HepG2 (cell line): ENCODE results near the gene EFNA2. TPM values are rescaled to one million over a fixed set of nuclear protein-coding genes. Genes with fewer than 3 reads are reported as not detected.
A peak's percentile ranks its signal among the peaks of the same experiment; 100 is the strongest.

Experiments used
- ARNT2 ChIP-seq: sonication (generic); formaldehyde crosslinking; IDR thresholded peaks from 2 replicates; pipeline ENCODE4 v1.8.0; 2022; ENCODE audit warnings: mild to moderate bottlenecking, low read depth, missing genetic modification reagents, moderate library complexity
- BRD4 ChIP-seq: sonication (generic); formaldehyde crosslinking; IDR thresholded peaks from 2 replicates; pipeline ENCODE4 v1.4.0; 2020; ENCODE audit warnings: missing genetic modification reagents
- DMAP1 ChIP-seq: IDR thresholded peaks from 2 replicates; pipeline ENCODE4 v1.6.1; 2016
- ETS1 ChIP-seq: sonication (generic); formaldehyde crosslinking; IDR thresholded peaks from 2 replicates; pipeline ENCODE4 v1.4.0; 2020; ENCODE audit warnings: missing genetic modification reagents
- FIP1L1 ChIP-seq: fragments of 200-400 bp; formaldehyde crosslinking; IDR thresholded peaks from 2 replicates; pipeline ENCODE4 v1.6.1; 2018; ENCODE audit warnings: low read depth, mild to moderate bottlenecking, low read length, moderate library complexity, borderline replicate concordance; ENCODE audit not compliant: insufficient read depth
- FOXM1 ChIP-seq: sonication (generic); formaldehyde crosslinking; IDR thresholded peaks from 2 replicates; pipeline ENCODE4 v1.5.0; 2020; ENCODE audit warnings: missing genetic modification reagents
- IRF2 ChIP-seq: IDR thresholded peaks from 2 replicates; pipeline ENCODE4 v1.6.1; 2018; ENCODE audit warnings: missing genetic modification reagents, missing compliant biosample characterization
- MED1 ChIP-seq: sonication (generic); formaldehyde crosslinking; IDR thresholded peaks from 2 replicates; pipeline ENCODE4 v1.4.0; 2020; ENCODE audit warnings: missing genetic modification reagents
- MLLT10 ChIP-seq: sonication (generic); formaldehyde crosslinking; IDR thresholded peaks from 2 replicates; pipeline ENCODE4 v1.4.0; 2020; ENCODE audit warnings: missing genetic modification reagents
- MXI1 ChIP-seq: IDR thresholded peaks from 3 replicates; pipeline ENCODE4 v1.6.1; 2012; ENCODE audit warnings: low read depth, low read length, inconsistent platforms, borderline replicate concordance
- NFRKB ChIP-seq: fragments of 450-650 bp; IDR thresholded peaks from 2 replicates; pipeline ENCODE4 v1.6.1; 2017
- PAF1 ChIP-seq: IDR thresholded peaks from 2 replicates; pipeline ENCODE4 v1.6.1; 2016; ENCODE audit warnings: missing genetic modification reagents, missing compliant biosample characterization
- PHF5A ChIP-seq: IDR thresholded peaks from one replicate; pipeline ENCODE4 v1.6.1; 2018; ENCODE audit warnings: low read depth, missing genetic modification reagents; ENCODE audit not compliant: unreplicated experiment
- TAF15 ChIP-seq: fragments of 200-400 bp; formaldehyde crosslinking; IDR thresholded peaks from one replicate; pipeline ENCODE4 v1.6.1; 2018; ENCODE audit warnings: mild to moderate bottlenecking, low read depth, low read length; ENCODE audit not compliant: poor library complexity, severe bottlenecking
- ZNF12 ChIP-seq: sonication (generic); formaldehyde crosslinking; IDR thresholded peaks from 2 replicates; pipeline ENCODE4 v1.5.0; 2020; ENCODE audit warnings: missing genetic modification reagents
- ZNF335 ChIP-seq: sonication (generic); formaldehyde crosslinking; IDR thresholded peaks from 2 replicates; pipeline ENCODE4 v1.4.0; 2020; ENCODE audit warnings: missing genetic modification reagents
- ZNF382 ChIP-seq: sonication (generic); formaldehyde crosslinking; IDR thresholded peaks from 2 replicates; pipeline ENCODE4 v1.5.0; 2020; ENCODE audit warnings: missing genetic modification reagents, mild to moderate bottlenecking, borderline replicate concordance
- ZNF512 ChIP-seq: sonication (generic); formaldehyde crosslinking; IDR thresholded peaks from 2 replicates; pipeline ENCODE4 v1.4.0; 2020; ENCODE audit warnings: mild to moderate bottlenecking, missing genetic modification reagents
- ZNF770 ChIP-seq: sonication (generic); formaldehyde crosslinking; IDR thresholded peaks from 2 replicates; pipeline ENCODE4 v1.5.0; 2020; ENCODE audit warnings: mild to moderate bottlenecking, missing genetic modification reagents
- ZNF83 ChIP-seq: sonication (generic); formaldehyde crosslinking; IDR thresholded peaks from 2 replicates; pipeline ENCODE4 v1.4.0; 2020; ENCODE audit warnings: missing genetic modification reagents, mild to moderate bottlenecking, borderline replicate concordance
- ZNF891 ChIP-seq: sonication (generic); formaldehyde crosslinking; IDR thresholded peaks from 2 replicates; pipeline ENCODE4 v1.5.0; 2020; ENCODE audit warnings: mild to moderate bottlenecking, missing genetic modification reagents
- polyA plus RNA-seq, 8 experiments: library from polyadenylated mRNA; depleted of rRNA in 3 of 8; stranded (reverse) in 7 of 8; unstranded in 1 of 8; fragments of >200 nt; fragmentation: Illumina TruSeq in 4 of 8; extraction: Trizol in 4 of 8; gene quantifications; 2 replicates each; pipeline versions ENCODE4 v1.2.1 to v1.2.3, GENCODE V29; 2011 to 2016; ENCODE audit warnings: low read depth in 4 of 8, missing spikeins in 1 of 8, mixed read lengths in 1 of 8; ENCODE audit not compliant: insufficient read depth in 1 of 8
- total RNA-seq, 5 experiments: library from RNA; depleted of rRNA; stranded (reverse); fragments of >200 nt; fragmentation: Illumina TruSeq; extraction: Trizol; gene quantifications; 2 replicates each; pipeline ENCODE4 v1.2.3, GENCODE V29; 2016; ENCODE audit warnings: low read depth in 1 of 5
- TF ChIP-seq, protein P1 (sequence below): sonication (generic); formaldehyde crosslinking; IDR thresholded peaks from 2 replicates; pipeline ENCODE4 v1.8.0; 2022; ENCODE audit warnings: mild to moderate bottlenecking, missing genetic modification reagents, moderate library complexity
- TF ChIP-seq, protein P2 (sequence below), 2 experiments: sonication (generic) in 1 of 2; formaldehyde crosslinking in 1 of 2; IDR thresholded peaks; 2 replicates each; pipeline versions ENCODE4 v1.4.0 to v1.6.1; 2018 to 2020; ENCODE audit warnings: missing genetic modification reagents in 2 of 2, borderline replicate concordance in 1 of 2, low read depth in 1 of 2, mild to moderate bottlenecking in 1 of 2, missing biosample characterization in 1 of 2

Gene EFNA2
- total and polyA plus RNA-seq, 2 of the 13 experiments (the other 11 are each of a cell fraction or from before 2014, with no cell fraction given) = 6.0 to 9.9 TPM

GRCh38 chr19:1249298-1249989, 36.2 kb upstream of the EFNA2 start (continued):
- no peak for TF ChIP-seq ZNF382 (CRISPR knock-in tag)
- no peak for TF ChIP-seq MLLT10 (CRISPR knock-in tag)
- TF ChIP-seq, protein P1, sequence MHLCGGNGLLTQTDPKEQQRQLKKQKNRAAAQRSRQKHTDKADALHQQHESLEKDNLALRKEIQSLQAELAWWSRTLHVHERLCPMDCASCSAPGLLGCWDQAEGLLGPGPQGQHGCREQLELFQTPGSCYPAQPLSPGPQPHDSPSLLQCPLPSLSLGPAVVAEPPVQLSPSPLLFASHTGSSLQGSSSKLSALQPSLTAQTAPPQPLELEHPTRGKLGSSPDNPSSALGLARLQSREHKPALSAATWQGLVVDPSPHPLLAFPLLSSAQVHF (CRISPR knock-in tag) = 0 out of 2 replicates have a peak, but pooled peaks have one; percentile 48
- TF ChIP-seq MXI1 = peak; percentile 31; the same call in 1 of the 3 replicates
- TF ChIP-seq ARNT2 (CRISPR knock-in tag) = peak; percentile 81
- no peak for TF ChIP-seq PAF1 (CRISPR knock-in tag)
- no peak for TF ChIP-seq NFRKB
- no peak for TF ChIP-seq PHF5A (CRISPR knock-in tag)
- TF ChIP-seq TAF15 = peak; percentile 15
- TF ChIP-seq ZNF335 (CRISPR knock-in tag) = no peak
- no peak for TF ChIP-seq ZNF83
- TF ChIP-seq DMAP1 (CRISPR knock-in tag) = peak; percentile 17; the same call in 1 of the 2 replicates
- TF ChIP-seq ZNF512 = no peak
- TF ChIP-seq MED1 (CRISPR knock-in tag) = peak; percentile 49
- no peak for TF ChIP-seq ZNF891
- no peak for TF ChIP-seq ZNF12 (CRISPR knock-in tag)
- TF ChIP-seq, protein P2, sequence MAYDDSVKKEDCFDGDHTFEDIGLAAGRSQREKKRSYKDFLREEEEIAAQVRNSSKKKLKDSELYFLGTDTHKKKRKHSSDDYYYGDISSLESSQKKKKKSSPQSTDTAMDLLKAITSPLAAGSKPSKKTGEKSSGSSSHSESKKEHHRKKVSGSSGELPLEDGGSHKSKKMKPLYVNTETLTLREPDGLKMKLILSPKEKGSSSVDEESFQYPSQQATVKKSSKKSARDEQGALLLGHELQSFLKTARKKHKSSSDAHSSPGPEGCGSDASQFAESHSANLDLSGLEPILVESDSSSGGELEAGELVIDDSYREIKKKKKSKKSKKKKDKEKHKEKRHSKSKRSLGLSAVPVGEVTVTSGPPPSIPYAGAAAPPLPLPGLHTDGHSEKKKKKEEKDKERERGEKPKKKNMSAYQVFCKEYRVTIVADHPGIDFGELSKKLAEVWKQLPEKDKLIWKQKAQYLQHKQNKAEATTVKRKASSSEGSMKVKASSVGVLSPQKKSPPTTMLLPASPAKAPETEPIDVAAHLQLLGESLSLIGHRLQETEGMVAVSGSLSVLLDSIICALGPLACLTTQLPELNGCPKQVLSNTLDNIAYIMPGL (CRISPR knock-in tag; IDR thresholded peaks at IDR 0.05; ENCODE audit: borderline replicate concordance in 1 of 2, low read depth in 1 of 2) = peak in 1 of 2 experiments; percentile 21; a peak in 1 of 4 replicates
- no peak; the same call in 1 of the 2 replicates for TF ChIP-seq FIP1L1
- no peak for TF ChIP-seq ETS1 (CRISPR knock-in tag)
- 0 out of 2 replicates have a peak, but pooled peaks have one; percentile 59 for TF ChIP-seq BRD4
- TF ChIP-seq ZNF770 (CRISPR knock-in tag) = no peak
- TF ChIP-seq IRF2 (CRISPR knock-in tag) = no peak
- no peak for TF ChIP-seq FOXM1 (CRISPR knock-in tag)
